H9 (cell line): ENCODE data around the gene PDZD2. TPM values are rescaled to one million over a fixed set of nuclear protein-coding genes. Genes with fewer than 3 reads are reported as not detected.

Experiments
- DNase-seq: peaks from one replicate; pipeline ENCODE4 v3.0.0-alpha.2; 2017
- H2AFZ ChIP-seq: one replicate; pipeline ENCODE4 v1.6.1; 2013; ENCODE audit warnings: mild to moderate bottlenecking, low read length, control low read depth, moderate library complexity
- H2AK5ac ChIP-seq: 2 replicates; pipeline ENCODE4 v1.6.1; 2013; ENCODE audit warnings: low read length, control low read depth, mixed read lengths; ENCODE audit not compliant: insufficient read length
- H2BK120ac ChIP-seq: one replicate; pipeline ENCODE4 v1.6.1; 2013; ENCODE audit warnings: low read depth, mild to moderate bottlenecking, low read length, control low read depth, inconsistent platforms; ENCODE audit not compliant: poor library complexity, severe bottlenecking
- H2BK12ac ChIP-seq: 2 replicates; pipeline ENCODE4 v1.6.1; 2013; ENCODE audit warnings: low read length, control low read depth, mixed read lengths, low read depth; ENCODE audit not compliant: insufficient read length
- H2BK15ac ChIP-seq: 2 replicates; pipeline ENCODE4 v1.6.1; 2013; ENCODE audit warnings: low read depth, low read length, control low read depth
- H2BK20ac ChIP-seq: one replicate; pipeline ENCODE4 v1.6.1; 2013; ENCODE audit warnings: low read depth, mild to moderate bottlenecking, low read length, control low read depth, inconsistent platforms; ENCODE audit not compliant: poor library complexity, severe bottlenecking
- H2BK5ac ChIP-seq: 2 replicates; pipeline ENCODE4 v1.6.1; 2013; ENCODE audit warnings: low read length, control low read depth, mixed read lengths; ENCODE audit not compliant: insufficient read length
- H3K14ac ChIP-seq: 2 replicates; pipeline ENCODE4 v1.6.1; 2013; ENCODE audit warnings: low read length, control low read depth; ENCODE audit not compliant: insufficient read depth
- H3K18ac ChIP-seq: 2 replicates; pipeline ENCODE4 v1.6.1; 2013; ENCODE audit warnings: low read depth, mild to moderate bottlenecking, mixed read lengths, low read length, control low read depth; ENCODE audit not compliant: insufficient read length
- H3K23ac ChIP-seq: 2 replicates; pipeline ENCODE4 v1.6.1; 2013; ENCODE audit warnings: low read length, control low read depth, mixed read lengths, low read depth; ENCODE audit not compliant: insufficient read length
- H3K23me2 ChIP-seq: 2 replicates; pipeline ENCODE4 v1.6.1; 2013; ENCODE audit warnings: low read depth, mild to moderate bottlenecking, mixed read lengths, low read length, control low read depth; ENCODE audit not compliant: insufficient read length, poor library complexity, severe bottlenecking
- H3K27ac ChIP-seq: 2 replicates; pipeline ENCODE4 v1.5.1; 2013; ENCODE audit warnings: low read length, control low read depth, mixed read lengths, low read depth; ENCODE audit not compliant: insufficient read length
- H3K27me3 ChIP-seq: 2 replicates; pipeline ENCODE4 v1.6.1; 2013; ENCODE audit warnings: low read length, control low read depth, inconsistent platforms; ENCODE audit not compliant: insufficient read depth
- H3K4ac ChIP-seq: 2 replicates; pipeline ENCODE4 v1.6.1; 2013; ENCODE audit warnings: low read depth, mild to moderate bottlenecking, control low read depth, inconsistent platforms, low read length, moderate library complexity
- H3K4me1 ChIP-seq: 2 replicates; pipeline ENCODE4 v1.6.1; 2013; ENCODE audit warnings: low read length, control low read depth, inconsistent platforms; ENCODE audit not compliant: insufficient read depth
- H3K4me2 ChIP-seq: 2 replicates; pipeline ENCODE4 v1.6.1; 2013; ENCODE audit warnings: low read length, control low read depth, mixed read lengths; ENCODE audit not compliant: insufficient read length, insufficient read depth
- H3K56ac ChIP-seq: 2 replicates; pipeline ENCODE4 v1.6.1; 2013; ENCODE audit warnings: low read depth, mild to moderate bottlenecking, mixed read lengths, low read length, control low read depth; ENCODE audit not compliant: insufficient read length
- H3K79me1 ChIP-seq: 2 replicates; pipeline ENCODE4 v1.6.1; 2013; ENCODE audit warnings: low read depth, mild to moderate bottlenecking, moderate library complexity, low read length, control low read depth, inconsistent platforms; ENCODE audit not compliant: insufficient read depth, poor library complexity, severe bottlenecking
- H3K79me2 ChIP-seq: 2 replicates; pipeline ENCODE4 v1.6.1; 2013; ENCODE audit warnings: low read length, control low read depth, inconsistent platforms; ENCODE audit not compliant: insufficient read depth
- H3K9ac ChIP-seq: 2 replicates; pipeline ENCODE4 v1.6.1; 2013; ENCODE audit warnings: low read length, control low read depth, mixed read lengths; ENCODE audit not compliant: insufficient read length; ENCODE audit errors: extremely low read depth
- H3K9me3 ChIP-seq: one replicate; pipeline ENCODE4 v1.6.1; 2013; ENCODE audit warnings: low read depth, low read length, inconsistent platforms; ENCODE audit not compliant: control insufficient read depth
- H3T11ph ChIP-seq: one replicate; pipeline ENCODE4 v1.6.1; 2013; ENCODE audit warnings: mild to moderate bottlenecking, low read length, control low read depth, inconsistent platforms
- H4K20me1 ChIP-seq: one replicate; pipeline ENCODE4 v1.6.1; 2013; ENCODE audit not compliant: control insufficient read depth, insufficient read length, insufficient read depth
- H4K5ac ChIP-seq: 2 replicates; pipeline ENCODE4 v1.6.1; 2013; ENCODE audit warnings: low read depth, mild to moderate bottlenecking, mixed read lengths, low read length, control low read depth; ENCODE audit not compliant: insufficient read length
- H4K8ac ChIP-seq: replicated peaks from 2 replicates; pipeline ENCODE4 v1.6.1; 2013; ENCODE audit warnings: low read length, control low read depth, mixed read lengths, low read depth; ENCODE audit not compliant: insufficient read length
- H4K91ac ChIP-seq: 2 replicates; pipeline ENCODE4 v1.6.1; 2013; ENCODE audit warnings: low read depth, mild to moderate bottlenecking, moderate library complexity, mixed read lengths, low read length, control low read depth; ENCODE audit not compliant: insufficient read length
- H3K27ac Mint-ChIP-seq, 3 experiments: 2 replicates in 2 of 3; 3 replicates in 1 of 3; pipeline ENCODE4 v1.8.0; 2020 to 2021; ENCODE audit warnings: mixed read lengths in 3 of 3, mild to moderate bottlenecking in 1 of 3, moderate library complexity in 1 of 3
- H3K27me3 Mint-ChIP-seq: 2 replicates; pipeline ENCODE4 v1.8.0; 2021; ENCODE audit warnings: low read depth, mild to moderate bottlenecking, moderate library complexity, mixed read lengths
- H3K36me3 Mint-ChIP-seq, 3 experiments: 2 replicates in 2 of 3; 3 replicates in 1 of 3; pipeline ENCODE4 v1.8.0; 2020 to 2021; ENCODE audit warnings: low read depth in 3 of 3, mixed read lengths in 3 of 3; ENCODE audit not compliant: insufficient read depth in 1 of 3
- H3K4me1 Mint-ChIP-seq, 2 experiments: 2 replicates each; pipeline ENCODE4 v1.8.0; 2020; ENCODE audit warnings: mixed read lengths in 2 of 2
- H3K4me3 Mint-ChIP-seq, 2 experiments: 2 replicates in 1 of 2; 3 replicates in 1 of 2; pipeline ENCODE4 v1.8.0; 2020 to 2021; ENCODE audit warnings: mild to moderate bottlenecking in 2 of 2, mixed read lengths in 2 of 2, moderate library complexity in 1 of 2
- H3K9me3 Mint-ChIP-seq, 2 experiments: 2 replicates in 1 of 2; 3 replicates in 1 of 2; pipeline ENCODE4 v1.8.0; 2020; ENCODE audit warnings: mild to moderate bottlenecking in 2 of 2, mixed read lengths in 2 of 2, moderate library complexity in 1 of 2
- WGBS: extraction: QIAGEN DNeasy Blood & Tissue Kit; methylation state at CpG from one replicate; pipeline ENCODE4 v1.1.7; 2013; ENCODE audit warnings: missing lambda C conversion rate, low lambda C conversion rate, mixed read lengths; ENCODE audit not compliant: insufficient read length; ENCODE audit errors: extremely low coverage; 5-methylcytosine and 5-hydroxymethylcytosine counted together
- total RNA-seq: library from RNA; stranded (reverse); gene quantifications from 2 replicates; pipeline ENCODE4 v1.2.1, GENCODE V29; 2021
- TF ChIP-seq, protein P1 (sequence below): fragments of 200-600 bp; sonication (generic); conservative IDR thresholded peaks from 3 replicates; pipeline ENCODE4 v1.8.0; 2021; ENCODE audit warnings: antibody characterized with exemption, mild to moderate bottlenecking

The PDZD2 gene
- total RNA-seq, 1 experiment from 2014 or later = 9.9 TPM

DNA sequence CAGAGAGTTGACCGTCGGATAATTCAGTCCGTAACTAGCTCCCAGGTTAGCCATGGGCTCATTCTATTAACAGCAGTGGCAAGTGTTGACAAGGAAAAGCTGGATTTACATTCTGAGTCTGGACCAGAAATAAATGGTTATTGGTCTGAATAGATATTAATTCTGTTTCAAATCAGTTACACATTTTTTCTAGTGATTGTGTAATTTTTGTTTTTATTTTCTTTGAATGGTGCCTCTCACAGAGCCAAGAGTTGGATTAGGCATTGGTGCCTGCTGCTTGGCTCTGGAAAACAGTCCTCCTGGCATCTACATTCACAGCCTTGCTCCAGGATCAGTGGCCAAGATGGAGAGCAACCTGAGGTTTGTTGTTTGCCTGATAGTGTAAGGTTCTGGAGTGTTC lies 420.1 kb downstream of the PDZD2 start:
- TF ChIP-seq, protein P1, sequence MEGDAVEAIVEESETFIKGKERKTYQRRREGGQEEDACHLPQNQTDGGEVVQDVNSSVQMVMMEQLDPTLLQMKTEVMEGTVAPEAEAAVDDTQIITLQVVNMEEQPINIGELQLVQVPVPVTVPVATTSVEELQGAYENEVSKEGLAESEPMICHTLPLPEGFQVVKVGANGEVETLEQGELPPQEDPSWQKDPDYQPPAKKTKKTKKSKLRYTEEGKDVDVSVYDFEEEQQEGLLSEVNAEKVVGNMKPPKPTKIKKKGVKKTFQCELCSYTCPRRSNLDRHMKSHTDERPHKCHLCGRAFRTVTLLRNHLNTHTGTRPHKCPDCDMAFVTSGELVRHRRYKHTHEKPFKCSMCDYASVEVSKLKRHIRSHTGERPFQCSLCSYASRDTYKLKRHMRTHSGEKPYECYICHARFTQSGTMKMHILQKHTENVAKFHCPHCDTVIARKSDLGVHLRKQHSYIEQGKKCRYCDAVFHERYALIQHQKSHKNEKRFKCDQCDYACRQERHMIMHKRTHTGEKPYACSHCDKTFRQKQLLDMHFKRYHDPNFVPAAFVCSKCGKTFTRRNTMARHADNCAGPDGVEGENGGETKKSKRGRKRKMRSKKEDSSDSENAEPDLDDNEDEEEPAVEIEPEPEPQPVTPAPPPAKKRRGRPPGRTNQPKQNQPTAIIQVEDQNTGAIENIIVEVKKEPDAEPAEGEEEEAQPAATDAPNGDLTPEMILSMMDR = no peak
- H3K4me1 Mint-ChIP-seq = no peaks in the 10 kb centered on the region

More for the DNA sequence above, 420.1 kb downstream of the PDZD2 start:
- no peaks in the 10 kb centered on the region for H4K20me1 ChIP-seq
- no peak overlapping the region for H2AFZ ChIP-seq
- no CpG with 5 or more reads among the region's 3 CpGs for WGBS
- H3K4me2 ChIP-seq = no peak overlapping the region
- no peaks in the 10 kb centered on the region for H3K79me1 ChIP-seq
- no peaks in the 10 kb centered on the region for H3K23me2 ChIP-seq
- H4K91ac ChIP-seq = no peak overlapping the region
- no peak overlapping the region for H3K27ac Mint-ChIP-seq
- H2AK5ac ChIP-seq = no peak overlapping the region
- H3K36me3 Mint-ChIP-seq = peaks cover 7 to 20% (median 8%) of the 10 kb centered on the region in 3 experiments; a peak in 5 of 7 replicates
- no peak for DNase-seq
- H3T11ph ChIP-seq = no peak overlapping the region
- H3K27ac ChIP-seq = no peak overlapping the region
- no peak overlapping the region for H4K5ac ChIP-seq
- no peaks in the 10 kb centered on the region for H3K9me3 ChIP-seq
- H3K27me3 Mint-ChIP-seq = no peaks in the 10 kb centered on the region
- H2BK5ac ChIP-seq = no peak overlapping the region
- no peak overlapping the region for H3K9ac ChIP-seq
- no peak overlapping the region for H3K18ac ChIP-seq
- no peak overlapping the region for H2BK12ac ChIP-seq
- H3K56ac ChIP-seq = no peak overlapping the region
- no peaks in the 10 kb centered on the region for H3K4me1 ChIP-seq
- no peak overlapping the region for H3K23ac ChIP-seq
- no peak overlapping the region for H4K8ac ChIP-seq
- H3K4me3 Mint-ChIP-seq = no peak overlapping the region
- no peak overlapping the region for H3K4ac ChIP-seq
- no peak overlapping the region for H2BK120ac ChIP-seq
- H2BK20ac ChIP-seq = no peak overlapping the region
- no peaks in the 10 kb centered on the region for H3K79me2 ChIP-seq
- no peak overlapping the region for H2BK15ac ChIP-seq
- H3K14ac ChIP-seq = no peak overlapping the region
- no peaks in the 10 kb centered on the region for H3K9me3 Mint-ChIP-seq
- no peaks in the 10 kb centered on the region for H3K27me3 ChIP-seq
